Body of pancreas (tissue), 4 donors: Measurements from ENCODE around the gene MAP3K20. TPM values are rescaled to one million over a fixed set of nuclear protein-coding genes. Genes with fewer than 3 reads are reported as not detected.
"Not testable (repeated sequence)": the region's sequence is repeated elsewhere in the genome, so short reads cannot be mapped to it uniquely, and the experiment has no call there.

Experiments used
- ATAC-seq: fragments of 150-250 bp; one replicate; pipeline ENCODE4 v1.9.1; 2016
- DNase-seq, 4 donors: peaks; one replicate each; pipeline ENCODE4 v3.0.0-alpha.2; 2019
- H3K27ac ChIP-seq, 4 donors: fragments of 200-600 bp; sonication (generic); 1 replicate in 3 of 4; 2 replicates in 1 of 4; pipeline versions ENCODE4 v1.5.1 to v1.6.1; 2016 to 2019; ENCODE audit warnings: mild to moderate bottlenecking in 1 of 4, mixed read lengths in 1 of 4, moderate library complexity in 1 of 4
- H3K27me3 ChIP-seq, 2 donors: fragments of 200-600 bp; sonication (generic); one replicate each; pipeline ENCODE4 v1.6.0; 2016; ENCODE audit warnings: mild to moderate bottlenecking in 1 of 2
- H3K36me3 ChIP-seq, 2 donors: fragments of 200-600 bp; sonication (generic); replicated peaks in 1 of 2; 2 replicates each; pipeline ENCODE4 v1.5.1; 2016; ENCODE audit warnings: low read depth in 2 of 2; ENCODE audit not compliant: insufficient read depth in 1 of 2
- H3K4me1 ChIP-seq: fragments of 200-600 bp; sonication (generic); one replicate; pipeline ENCODE4 v1.6.0; 2016
- H3K4me3 ChIP-seq, 2 donors: fragments of 200-600 bp; sonication (generic); 1 replicate in 1 of 2; 2 replicates in 1 of 2; pipeline ENCODE4 v1.5.1; 2016 to 2019
- H3K9me3 ChIP-seq, 3 donors: fragments of 200-600 bp; sonication (generic); 1 replicate in 2 of 3; 2 replicates in 1 of 3; pipeline ENCODE4 v1.5.1; 2016
- POLR2A ChIP-seq, 3 donors: fragments of 450-650 bp; IDR thresholded peaks; one replicate each; pipeline ENCODE4 v1.6.1; 2016; ENCODE audit warnings: antibody characterized with exemption in 3 of 3, mild to moderate bottlenecking in 2 of 3
- WGBS, 2 donors: methylation state at CpG; one replicate each; pipeline ENCODE4 v1.1.5; 2017; 5-methylcytosine and 5-hydroxymethylcytosine counted together
- intact Hi-C: fragments of 100-400 bp; cut with DNase I; formaldehyde crosslinking; loops from one replicate; pipeline ENCODE4 v1.15.1; 2023
- total RNA-seq, 2 donors: library from RNA; depleted of rRNA; stranded (reverse); fragments of >200 nt; gene quantifications; one replicate each; pipeline ENCODE4 v1.1.0, GENCODE V29; 2016
- TF ChIP-seq, protein P1 (sequence below), 7 experiments: fragments of 450-650 bp in 4 of 7; fragments of 200-600 bp in 3 of 7; sonication (generic) in 3 of 7; IDR thresholded peaks; one replicate each; pipeline ENCODE4 v1.5.1; 2016 to 2019; ENCODE audit warnings: antibody characterized with exemption in 7 of 7

Gene MAP3K20
- total RNA-seq, 2 donors from 2014 or later = 11.5 to 18.7 TPM

- WGBS, 2 donors = 76 to 84% methylated on average over 2 of the region's 2 CpGs
These were observed 129.7 kb downstream of the MAP3K20 start for GRCh38 chr2:173205375-173205774.

GRCh38 chr2:173207124-173207523, 131.5 kb downstream of the MAP3K20 start:
- H3K4me1 ChIP-seq, H3K36me3 ChIP-seq, H3K9me3 ChIP-seq, H3K27ac ChIP-seq, H3K4me3 ChIP-seq, ATAC-seq, H3K27me3 ChIP-seq: not testable (repeated sequence)
- 69 to 78% methylated on average over 9 of the region's 9 CpGs for WGBS, 2 donors
- intact Hi-C loops = loop anchor here (5.0 kb wide), 1 partner anchor 175 kb away; no protein-coding TSS in a partner anchor
- DNase-seq = peak in 1 of 4 donors; percentile 22

More at GRCh38 chr2:173205375-173205774, 129.7 kb downstream of the MAP3K20 start:
- H3K27me3 ChIP-seq = no peaks in the 10 kb centered on the region
- no peak overlapping the region for H3K4me3 ChIP-seq
- no peak for TF ChIP-seq POLR2A (IDR thresholded peaks at IDR 0.05)
- TF ChIP-seq, protein P1, sequence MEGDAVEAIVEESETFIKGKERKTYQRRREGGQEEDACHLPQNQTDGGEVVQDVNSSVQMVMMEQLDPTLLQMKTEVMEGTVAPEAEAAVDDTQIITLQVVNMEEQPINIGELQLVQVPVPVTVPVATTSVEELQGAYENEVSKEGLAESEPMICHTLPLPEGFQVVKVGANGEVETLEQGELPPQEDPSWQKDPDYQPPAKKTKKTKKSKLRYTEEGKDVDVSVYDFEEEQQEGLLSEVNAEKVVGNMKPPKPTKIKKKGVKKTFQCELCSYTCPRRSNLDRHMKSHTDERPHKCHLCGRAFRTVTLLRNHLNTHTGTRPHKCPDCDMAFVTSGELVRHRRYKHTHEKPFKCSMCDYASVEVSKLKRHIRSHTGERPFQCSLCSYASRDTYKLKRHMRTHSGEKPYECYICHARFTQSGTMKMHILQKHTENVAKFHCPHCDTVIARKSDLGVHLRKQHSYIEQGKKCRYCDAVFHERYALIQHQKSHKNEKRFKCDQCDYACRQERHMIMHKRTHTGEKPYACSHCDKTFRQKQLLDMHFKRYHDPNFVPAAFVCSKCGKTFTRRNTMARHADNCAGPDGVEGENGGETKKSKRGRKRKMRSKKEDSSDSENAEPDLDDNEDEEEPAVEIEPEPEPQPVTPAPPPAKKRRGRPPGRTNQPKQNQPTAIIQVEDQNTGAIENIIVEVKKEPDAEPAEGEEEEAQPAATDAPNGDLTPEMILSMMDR (IDR thresholded peaks at IDR 0.05) = no peak
- intact Hi-C loops = loop anchor here (5.0 kb wide), 1 partner anchor 173 kb away; no protein-coding TSS in a partner anchor
- DNase-seq (peak in 3 of 4 donors; percentile 38 to 61 (median 43)), ATAC-seq (peak; percentile 68)
- H3K9me3 ChIP-seq = no peaks in the 10 kb centered on the region
- no peak overlapping the region for H3K27ac ChIP-seq
- peaks cover 0 to 1% of the 10 kb centered on the region in 2 donors for H3K36me3 ChIP-seq
- peaks cover 1% of the 10 kb centered on the region for H3K4me1 ChIP-seq

- peak overlapping the region in 1 of 4 donors; percentile 3 for H3K27ac ChIP-seq
- H3K27me3 ChIP-seq = no peaks in the 10 kb centered on the region
- no peaks in the 10 kb centered on the region for H3K9me3 ChIP-seq
- peaks cover 0 to 3% of the 10 kb centered on the region in 2 donors for H3K36me3 ChIP-seq
- DNase-seq (peak; percentile 73 to 84 (median 76)), ATAC-seq (peak; percentile 97)
- H3K4me3 ChIP-seq = no peak overlapping the region
- peaks cover 7% of the 10 kb centered on the region for H3K4me1 ChIP-seq
- 16% methylated on average over 8 of the region's 8 CpGs for WGBS, 2 donors
- intact Hi-C loops = no loop called here
- no peak for TF ChIP-seq POLR2A (IDR thresholded peaks at IDR 0.05)
- TF ChIP-seq, protein P1 (IDR thresholded peaks at IDR 0.05) = peak; percentile 60 to 96 (median 92)
These were observed 134.9 kb downstream of the MAP3K20 start for GRCh38 chr2:173210270-173211196.

- intact Hi-C loops = no loop called here
- ATAC-seq = no peak
These were observed 137.5 kb downstream of the MAP3K20 start for GRCh38 chr2:173213181-173213580.

DNA sequence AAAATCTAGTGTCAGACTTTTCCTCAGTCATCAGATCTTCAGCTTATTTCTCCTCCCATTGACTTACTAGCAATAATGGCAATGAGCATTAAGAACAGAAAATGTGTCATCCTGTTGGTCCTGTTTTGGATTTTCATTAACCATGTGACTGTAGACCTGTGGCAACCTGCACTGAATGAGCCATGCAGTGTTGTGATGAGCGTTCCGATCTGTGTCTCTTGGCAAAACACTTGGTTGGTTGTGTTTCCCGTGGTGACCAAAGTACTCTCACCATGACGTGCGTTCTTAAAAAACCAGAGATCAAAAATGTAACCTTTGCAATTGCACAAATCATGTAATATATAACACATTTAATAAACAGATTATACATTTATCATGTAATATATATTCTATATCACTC, 138.6 kb downstream of the MAP3K20 start:
- DNase-seq (no peak), ATAC-seq (no peak)
- WGBS, 2 donors = 87 to 92% methylated on average over 5 of the region's 5 CpGs
- H3K27ac ChIP-seq = no peak overlapping the region
- H3K36me3 ChIP-seq = peaks cover 0 to 3% of the 10 kb centered on the region in 2 donors
- H3K4me3 ChIP-seq = no peak overlapping the region
- no peaks in the 10 kb centered on the region for H3K9me3 ChIP-seq
- no peak for TF ChIP-seq POLR2A (IDR thresholded peaks at IDR 0.05)
- TF ChIP-seq, protein P1 (IDR thresholded peaks at IDR 0.05) = no peak
- intact Hi-C loops = no loop called here
- peaks cover 23% of the 10 kb centered on the region for H3K4me1 ChIP-seq
- H3K27me3 ChIP-seq = no peaks in the 10 kb centered on the region

More at GRCh38 chr2:173213181-173213580, 137.5 kb downstream of the MAP3K20 start:
- no peaks in the 10 kb centered on the region for H3K27me3 ChIP-seq
- no peak for TF ChIP-seq POLR2A (IDR thresholded peaks at IDR 0.05)
- TF ChIP-seq, protein P1 (IDR thresholded peaks at IDR 0.05) = no peak
- peaks cover 0 to 3% of the 10 kb centered on the region in 2 donors for H3K36me3 ChIP-seq
- WGBS, 2 donors = 87 to 94% methylated on average over 2 of the region's 2 CpGs
- H3K4me3 ChIP-seq = no peak overlapping the region
- DNase-seq = no peak
- peaks cover 14% of the 10 kb centered on the region for H3K4me1 ChIP-seq
- no peaks in the 10 kb centered on the region for H3K9me3 ChIP-seq
- H3K27ac ChIP-seq = no peak overlapping the region
